GM18520 (cell line): Measurements from ENCODE around the gene MYEF2.

Source experiments
- ATAC-seq: cut with Tn5 transposase; IDR thresholded peaks from one replicate; pipeline ENCODE4 v1.9.1; 2021; ENCODE audit not compliant: unreplicated experiment

Gene MYEF2

GRCh38 chr15:48145923-48146322 lies 32.2 kb downstream of the MYEF2 start:
- no peak for ATAC-seq

GRCh38 chr15:48144889-48145288 lies 33.2 kb downstream of the MYEF2 start:
- no peak for ATAC-seq

GRCh38 chr15:48143856-48144255 lies 34.2 kb downstream of the MYEF2 start:
- ATAC-seq: no peak

- no peak for ATAC-seq
These were observed 45.2 kb downstream of the MYEF2 start for GRCh38 chr15:48132874-48133273.

- no peak for ATAC-seq
These were observed 46.8 kb downstream of the MYEF2 start for GRCh38 chr15:48131324-48131723.

GRCh38 chr15:48126667-48127355 lies 51.3 kb downstream of the MYEF2 start:
- no peak for ATAC-seq

GRCh38 chr15:48121849-48122248 lies 56.2 kb downstream of the MYEF2 start:
- no peak for ATAC-seq

GRCh38 chr15:48120745-48121144 lies 57.4 kb downstream of the MYEF2 start, which contains the start of gene SLC24A5:
SLC24A5 (plus strand) TSS chr15:48120990; CDS start chr15:48121045, 55 bp downstream.
- ATAC-seq: no peak

- ATAC-seq: no peak
These were observed 58.8 kb downstream of the MYEF2 start for GRCh38 chr15:48119277-48119676.

GRCh38 chr15:48112242-48112641 lies 65.9 kb downstream of the MYEF2 start:
- no peak for ATAC-seq

GRCh38 chr15:48109856-48110531 lies 68.1 kb downstream of the MYEF2 start:
- ATAC-seq: no peak

- no peak for ATAC-seq
These were observed 68.9 kb downstream of the MYEF2 start for GRCh38 chr15:48109212-48109611.

GRCh38 chr15:48105936-48106335 lies 72.2 kb downstream of the MYEF2 start:
- ATAC-seq: no peak

- no peak for ATAC-seq
These were observed 74.4 kb downstream of the MYEF2 start for GRCh38 chr15:48103647-48104046.

- no peak for ATAC-seq
These were observed 75.9 kb downstream of the MYEF2 start for GRCh38 chr15:48102167-48102566.

- ATAC-seq: no peak
These were observed 76.6 kb downstream of the MYEF2 start for GRCh38 chr15:48101376-48101961.

- no peak for ATAC-seq
These were observed 80.8 kb downstream of the MYEF2 start for GRCh38 chr15:48097264-48097663.

- no peak for ATAC-seq
These were observed 81.3 kb downstream of the MYEF2 start for GRCh38 chr15:48096813-48097212.

GRCh38 chr15:48096355-48096786 lies 81.7 kb downstream of the MYEF2 start:
- peak; percentile 97 for ATAC-seq

GRCh38 chr15:48091522-48091921 lies 86.6 kb downstream of the MYEF2 start:
- no peak for ATAC-seq

- no peak for ATAC-seq
These were observed 87.4 kb downstream of the MYEF2 start for GRCh38 chr15:48090666-48091065.

- ATAC-seq: no peak
These were observed 88.0 kb downstream of the MYEF2 start for GRCh38 chr15:48090115-48090514.
